ENCODE data around the gene DLX4.

DLX4 gene

GRCh38 chr17:49946964-49947584 is 21.9 kb upstream of the DLX4 start:
- in situ Hi-C loops (cut with MboI; ENCODE audit: low sequenced_read_pairs), result no loop called here

GRCh38 chr17:49949634-49950033 is 19.4 kb upstream of the DLX4 start:
- in situ Hi-C loops (cut with MboI; ENCODE audit: low sequenced_read_pairs), result no loop called here

GRCh38 chr17:49951362-49952082 is 17.5 kb upstream of the DLX4 start:
- in situ Hi-C loops (cut with MboI; ENCODE audit: low sequenced_read_pairs), result no loop called here

- in situ Hi-C loops (cut with MboI; ENCODE audit: low sequenced_read_pairs), result no loop called here
Measured at GRCh38 chr17:49952209-49952911, 16.6 kb upstream of the DLX4 start.

GRCh38 chr17:49952912-49953497 is 16.0 kb upstream of the DLX4 start:
- in situ Hi-C loops (cut with MboI; ENCODE audit: low sequenced_read_pairs), result no loop called here

GRCh38 chr17:49955157-49955556 is 13.8 kb upstream of the DLX4 start:
- in situ Hi-C loops (cut with MboI; ENCODE audit: low sequenced_read_pairs), result no loop called here

- in situ Hi-C loops (cut with MboI; ENCODE audit: low sequenced_read_pairs), result no loop called here
Measured at GRCh38 chr17:49956780-49957179, 12.2 kb upstream of the DLX4 start.

GRCh38 chr17:49957350-49957749 is 11.6 kb upstream of the DLX4 start:
- in situ Hi-C loops (cut with MboI; ENCODE audit: low sequenced_read_pairs), result no loop called here

GRCh38 chr17:49958723-49959122 is 10.3 kb upstream of the DLX4 start:
- in situ Hi-C loops (cut with MboI; ENCODE audit: low sequenced_read_pairs), result no loop called here

- in situ Hi-C loops (cut with MboI; ENCODE audit: low sequenced_read_pairs), result no loop called here
Measured at GRCh38 chr17:49959183-49959935, 9.6 kb upstream of the DLX4 start.

GRCh38 chr17:49962599-49963308 is 6.2 kb upstream of the DLX4 start:
- in situ Hi-C loops (cut with MboI; ENCODE audit: low sequenced_read_pairs), result no loop called here

- in situ Hi-C loops (cut with MboI; ENCODE audit: low sequenced_read_pairs), result no loop called here
Measured at GRCh38 chr17:49963309-49963625, 5.7 kb upstream of the DLX4 start.

- in situ Hi-C loops (cut with MboI; ENCODE audit: low sequenced_read_pairs), result no loop called here
Measured at GRCh38 chr17:49963626-49964302, 5.2 kb upstream of the DLX4 start.

- in situ Hi-C loops (cut with MboI; ENCODE audit: low sequenced_read_pairs), result no loop called here
Measured at GRCh38 chr17:49964303-49964768, 4.7 kb upstream of the DLX4 start.

- in situ Hi-C loops (cut with MboI; ENCODE audit: low sequenced_read_pairs), result no loop called here
Measured at GRCh38 chr17:49964769-49965523, 4.0 kb upstream of the DLX4 start.

GRCh38 chr17:49965524-49965909 is 3.5 kb upstream of the DLX4 start:
- in situ Hi-C loops (cut with MboI; ENCODE audit: low sequenced_read_pairs), result no loop called here

GRCh38 chr17:49966767-49967166 is 2.2 kb upstream of the DLX4 start:
- in situ Hi-C loops (cut with MboI; ENCODE audit: low sequenced_read_pairs), result no loop called here

GRCh38 chr17:49967205-49967604 is 1.8 kb upstream of the DLX4 start:
- in situ Hi-C loops (cut with MboI; ENCODE audit: low sequenced_read_pairs), result no loop called here

Measured in HL-60/S4 treated with retinoic acid at 250 ng/mL for 4 days and 3 days (cell line).